CD4-positive, alpha-beta T cell treated with Interleukin-6 for 4 hours (primary cell): ENCODE results near the gene DMXL2.

ENCODE experiments used
- DNase-seq: peaks from one replicate; pipeline ENCODE4 v3.0.0-alpha.2; 2020; ENCODE audit warnings: mixed read lengths

Gene DMXL2

DNA sequence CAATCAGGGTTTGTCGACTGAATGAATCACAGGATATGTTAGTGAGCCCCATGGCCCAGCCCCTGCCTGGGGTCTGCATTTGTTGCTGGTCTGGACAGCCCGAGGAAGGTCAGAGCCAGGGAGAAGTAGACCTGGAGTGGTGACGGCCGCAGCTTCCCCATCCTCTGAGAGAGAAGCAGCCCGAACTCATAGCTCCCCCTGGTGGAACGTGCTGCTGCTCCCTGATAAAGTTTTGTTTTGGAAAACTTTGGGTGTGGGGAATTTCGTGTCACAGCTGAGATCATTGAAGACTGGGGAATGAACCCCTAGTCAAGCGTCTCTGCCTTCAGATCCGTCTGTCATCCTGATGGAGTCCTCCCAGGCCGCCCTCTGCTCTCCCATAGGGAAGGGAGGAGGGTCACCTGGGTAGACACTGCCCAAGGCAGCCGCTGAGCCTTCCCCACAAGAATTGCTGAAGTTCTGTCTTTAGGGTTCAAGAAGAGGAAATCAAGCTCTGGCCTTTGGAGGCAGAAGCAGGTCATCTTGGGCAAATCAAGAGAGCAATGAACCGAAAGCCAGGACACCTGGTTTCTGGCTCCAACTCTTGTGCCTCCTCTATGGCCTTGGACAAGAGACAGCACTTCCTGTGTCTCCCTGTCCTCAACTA is 220.6 kb downstream of the DMXL2 start:
- DNase-seq, result no peak

DNA sequence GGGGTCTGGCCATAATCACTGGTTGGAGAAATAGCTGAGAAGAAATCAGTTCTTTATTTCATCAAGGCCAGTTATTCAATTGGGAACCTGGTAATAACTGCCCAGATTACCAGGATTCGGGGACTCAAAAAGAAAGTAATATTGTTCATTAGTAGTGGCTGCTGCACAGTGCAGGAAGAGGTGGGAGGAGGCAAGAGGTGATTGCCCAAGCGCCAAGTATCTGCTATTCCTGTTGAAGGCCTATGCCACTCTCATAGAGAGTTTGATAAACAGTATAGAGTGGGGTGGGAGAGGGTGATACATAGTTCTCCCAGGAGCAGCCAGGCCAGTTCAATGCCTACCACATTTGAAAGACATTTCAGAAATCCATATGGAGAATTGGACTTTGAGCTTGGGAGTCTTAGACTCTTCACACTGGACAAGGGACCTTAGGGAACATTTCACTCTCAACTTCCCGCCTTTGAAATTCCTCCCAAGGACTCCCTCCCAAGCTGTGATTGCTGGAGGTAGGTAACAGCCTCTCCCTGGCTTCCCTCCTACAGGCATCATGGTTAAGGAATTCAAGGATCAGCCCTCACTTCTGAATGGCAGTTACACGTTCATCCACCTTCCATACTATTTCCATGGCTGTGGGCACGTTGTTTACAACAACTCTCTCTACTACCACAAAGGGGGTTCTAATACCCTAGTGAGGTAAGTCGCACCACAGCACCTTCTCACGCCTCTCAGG is 221.4 kb downstream of the DMXL2 start:
- no peak for DNase-seq

DNA sequence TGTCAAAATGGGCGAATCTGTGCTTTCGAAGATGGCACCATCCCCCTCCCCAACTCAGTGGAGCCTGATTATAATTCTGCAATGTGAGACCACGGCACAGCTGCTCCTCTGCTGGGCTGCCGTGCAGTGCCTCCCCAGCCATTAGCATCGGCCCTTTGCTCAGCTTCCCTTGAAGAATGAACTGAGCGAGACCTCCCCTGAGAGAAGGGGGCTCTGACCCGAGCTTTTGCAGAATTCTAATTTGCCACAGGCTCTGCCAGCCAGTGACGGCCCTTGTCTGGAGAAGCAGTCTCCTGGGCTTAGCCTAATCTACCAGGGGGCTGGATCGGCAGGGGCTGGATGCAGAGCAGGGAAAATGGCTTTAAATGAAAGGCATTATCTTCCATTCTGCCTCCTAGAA is 223.9 kb downstream of the DMXL2 start:
- DNase-seq, result no peak
